Stimulated activated CD8-positive, alpha-beta memory T cell treated with anti-CD3 and anti-CD28 coated beads, Interleukin-2, amount 100 ng/mL, for 1 hour (primary cell): ENCODE results near the gene RTN4.

ENCODE experiments used
- DNase-seq, 2 donors: peaks; one replicate each; pipeline ENCODE4 v3.0.0-alpha.2; 2020; ENCODE audit warnings: low read depth in 2 of 2

RTN4 gene

DNA sequence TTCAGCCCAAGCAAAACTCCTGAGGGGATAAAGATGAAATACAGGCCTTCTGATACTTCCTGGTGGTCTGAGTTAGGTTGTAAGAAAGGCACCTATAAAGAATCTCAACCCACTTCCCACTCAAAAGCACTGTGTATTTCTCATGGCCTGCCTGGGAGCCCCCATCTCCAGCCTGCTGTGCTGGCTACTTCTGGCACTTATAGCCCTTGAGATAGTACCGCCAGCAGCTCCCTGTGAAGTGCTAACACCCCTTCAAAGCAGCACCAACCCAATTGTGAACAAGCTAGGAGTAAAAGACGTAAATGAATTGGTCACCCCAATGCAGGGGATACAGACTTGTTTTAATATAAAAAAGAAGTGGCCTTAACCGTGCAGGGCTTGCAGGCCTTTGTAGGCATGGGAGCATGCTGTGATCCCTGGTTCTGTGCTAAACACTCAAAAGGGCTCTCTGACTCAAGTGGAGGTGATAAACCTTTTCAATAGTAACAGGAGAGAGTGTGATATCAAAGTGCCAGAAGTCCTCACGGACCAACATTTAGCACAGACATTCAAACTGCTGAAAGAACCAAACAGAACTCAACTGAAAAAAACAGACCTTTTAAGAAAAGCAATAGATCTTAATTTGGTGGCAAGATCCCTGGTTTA, 80.8 kb downstream of the RTN4 start:
- DNase-seq, result no peak

DNA sequence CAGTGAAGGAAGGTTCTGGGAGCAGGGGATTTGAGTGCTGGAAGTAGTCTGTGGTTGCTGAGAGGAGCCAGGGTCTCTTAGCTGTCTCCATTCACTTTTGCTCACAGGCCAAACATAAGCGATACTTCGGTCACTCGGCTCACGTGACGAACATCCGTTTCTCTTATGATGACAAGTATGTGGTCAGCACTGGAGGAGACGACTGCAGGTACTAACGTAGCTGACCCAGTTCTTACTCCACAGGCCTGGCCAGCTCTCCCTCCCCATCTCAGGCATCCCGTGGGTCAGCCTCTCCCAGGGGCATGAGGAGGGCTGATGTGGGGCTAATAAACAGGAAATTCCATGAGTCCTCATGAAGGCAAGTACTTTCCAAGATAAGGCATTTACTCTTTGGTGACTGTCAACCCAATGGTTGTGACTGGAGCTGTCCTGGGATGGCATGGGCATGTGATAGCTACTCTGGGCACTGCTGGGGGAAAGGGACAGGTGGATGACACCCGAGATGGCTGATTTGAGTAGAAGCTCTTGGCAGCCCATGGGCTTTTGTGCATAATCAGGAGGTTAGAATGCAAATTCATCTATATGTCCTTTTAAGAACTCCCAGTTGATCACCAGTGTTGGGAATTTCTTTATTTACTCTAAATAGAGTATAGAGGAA, 81.6 kb downstream of the RTN4 start:
- DNase-seq, result no peak

DNA sequence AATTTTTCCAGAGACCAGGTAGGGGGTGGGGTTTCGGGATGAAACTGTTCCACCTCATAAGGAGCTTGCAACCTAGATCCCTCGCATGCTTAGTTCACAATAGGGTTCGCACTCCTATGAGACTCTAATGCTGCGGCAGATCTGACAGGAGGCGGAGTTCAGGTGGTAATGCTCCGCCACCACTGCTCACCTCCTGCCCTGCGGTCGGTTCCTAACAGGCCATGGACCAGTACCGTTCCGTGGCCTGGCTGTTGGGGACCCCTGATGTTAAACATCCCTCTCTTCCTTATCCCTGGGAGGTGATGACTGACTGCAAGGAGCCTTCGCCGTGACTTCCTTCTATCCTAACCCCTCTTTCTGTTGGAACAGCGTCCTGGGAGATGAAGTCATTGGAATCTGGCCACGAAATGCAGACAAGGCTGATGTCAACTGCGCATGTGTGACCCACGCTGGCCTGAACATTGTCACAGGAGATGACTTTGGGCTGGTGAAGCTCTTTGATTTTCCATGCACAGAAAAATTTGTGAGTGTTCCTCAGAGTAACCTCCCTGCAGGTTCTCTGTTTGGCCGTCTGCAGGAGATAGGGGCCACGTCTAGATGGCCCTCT, 82.4 kb downstream of the RTN4 start:
- DNase-seq, result no peak

DNA sequence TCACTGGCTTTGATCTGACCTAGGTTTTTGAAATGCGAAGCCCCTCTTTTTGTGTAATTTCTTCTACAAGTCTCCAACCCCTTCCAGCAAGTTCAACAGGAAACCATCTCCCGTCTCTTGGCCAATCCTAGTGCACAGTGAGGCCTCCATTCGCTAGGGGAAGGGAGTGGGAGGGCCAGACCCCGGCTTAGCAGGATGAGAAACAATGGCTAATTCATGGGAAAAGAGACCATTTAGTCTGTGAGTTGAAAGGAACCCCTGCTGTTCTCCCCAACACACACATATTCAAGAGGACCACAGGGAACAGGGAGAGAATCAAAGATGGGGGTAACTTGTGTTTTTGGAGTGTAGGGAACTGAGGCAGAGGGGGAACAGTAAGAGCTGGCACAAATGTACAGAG, 83.0 kb downstream of the RTN4 start:
- DNase-seq, result no peak

DNA sequence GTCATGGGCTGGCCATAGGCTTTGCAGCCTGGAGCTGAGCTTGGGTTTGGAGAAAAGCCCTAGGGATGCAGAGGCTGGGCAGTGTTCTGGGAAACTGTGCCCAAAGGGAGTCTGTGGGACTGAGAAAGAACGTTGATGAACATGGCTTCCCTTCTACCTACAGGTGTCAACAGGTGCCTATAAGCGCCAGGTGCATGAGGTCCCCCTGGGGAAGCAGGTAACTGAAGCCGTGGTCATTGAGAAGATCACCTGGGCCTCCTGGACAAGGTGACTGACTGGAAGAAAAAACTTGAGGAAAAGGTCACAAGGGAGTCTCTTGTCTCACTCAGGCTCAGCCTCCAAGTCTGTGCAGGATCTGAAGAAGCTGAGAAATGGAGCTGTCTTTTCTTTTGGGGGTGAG, 83.4 kb downstream of the RTN4 start:
- DNase-seq, result no peak

DNA sequence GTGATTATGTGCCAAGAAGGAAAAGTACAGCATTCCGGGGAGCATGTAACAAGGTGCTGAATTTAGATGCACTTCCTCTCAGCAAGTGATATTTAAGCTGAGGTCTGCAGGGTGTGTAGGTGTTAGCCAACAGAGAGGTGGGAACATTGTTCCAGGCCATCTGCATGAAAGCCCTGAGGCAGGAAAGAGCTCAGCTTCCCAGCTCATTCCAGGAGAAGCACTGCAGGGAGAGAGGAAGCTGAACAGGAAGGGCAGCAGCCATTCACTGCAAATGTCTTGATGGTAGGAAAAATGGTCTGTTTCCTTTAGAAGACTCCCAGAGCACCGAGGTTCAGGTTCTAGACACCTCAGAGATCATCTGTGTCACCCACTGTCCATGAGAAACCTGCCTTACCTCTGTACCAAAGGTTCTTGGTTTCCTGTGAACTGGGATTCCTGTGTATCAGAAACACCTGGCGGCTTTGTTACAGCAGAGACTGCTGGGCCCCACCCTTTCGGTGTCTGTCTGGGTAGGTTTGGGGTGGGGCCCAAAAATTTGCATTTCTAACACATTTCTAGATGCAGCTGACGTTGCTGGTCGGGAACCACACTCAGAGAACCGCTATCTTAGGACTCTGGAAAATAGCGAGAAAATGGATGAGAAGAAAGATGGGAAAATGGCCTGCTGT, 84.0 kb downstream of the RTN4 start:
- DNase-seq, result no peak

DNA sequence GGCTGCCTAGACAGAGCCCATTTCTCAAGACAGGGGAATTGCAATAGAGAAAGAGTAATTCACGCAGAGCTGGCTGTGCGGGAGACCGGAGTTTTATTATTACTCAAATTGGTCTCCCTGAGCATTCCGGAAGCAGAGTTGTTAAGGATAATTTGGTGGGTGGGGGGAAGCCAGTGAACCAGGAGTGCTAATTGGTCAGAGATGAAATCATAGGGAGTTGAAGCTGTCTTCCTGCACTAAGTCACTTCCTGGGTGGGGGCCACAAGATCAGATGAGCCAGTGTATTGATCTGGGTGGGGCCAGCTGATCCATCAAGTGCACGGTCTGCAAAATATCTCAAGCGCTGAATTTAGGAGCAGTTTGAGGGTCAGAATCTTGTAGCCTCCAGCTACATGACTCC, 84.8 kb downstream of the RTN4 start:
- no peak for DNase-seq

DNA sequence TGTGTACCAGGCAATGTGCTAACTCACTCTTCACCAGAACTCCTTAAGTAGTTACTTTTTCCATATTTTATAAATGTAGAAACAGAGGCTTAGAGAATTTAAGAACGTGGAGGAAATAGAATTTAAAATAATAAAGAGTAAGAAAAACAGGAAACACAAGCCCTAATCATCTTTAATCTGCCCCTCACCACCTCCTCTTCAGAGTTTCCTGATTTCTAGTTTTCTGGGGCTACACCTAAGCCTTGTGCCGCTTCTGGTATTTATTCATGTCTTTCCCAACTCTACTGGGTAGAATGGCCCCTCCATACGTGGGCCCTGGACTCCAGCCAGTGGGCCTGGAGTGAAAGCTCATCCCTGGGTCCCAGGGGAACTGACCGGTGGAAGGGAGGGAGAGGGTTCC, 85.4 kb downstream of the RTN4 start:
- no peak for DNase-seq

DNA sequence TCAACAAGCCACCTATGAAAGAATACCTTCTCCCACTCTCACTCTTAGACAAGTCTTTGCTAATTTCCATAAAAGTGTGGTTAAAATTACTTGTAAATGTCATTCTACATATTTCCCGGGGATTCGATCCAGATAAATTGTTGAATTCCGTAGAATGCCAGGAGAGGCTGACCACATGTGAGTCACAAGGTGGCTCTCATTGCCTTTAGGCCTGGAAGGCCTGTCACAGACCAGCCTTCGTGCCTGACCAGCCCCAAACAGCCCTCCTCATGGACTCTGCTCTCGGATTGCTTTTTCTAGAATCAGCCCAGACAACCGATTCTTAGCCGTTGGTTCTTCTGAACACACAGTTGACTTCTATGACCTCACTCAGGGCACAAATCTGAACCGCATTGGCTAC, 86.0 kb downstream of the RTN4 start:
- DNase-seq, result no peak

DNA sequence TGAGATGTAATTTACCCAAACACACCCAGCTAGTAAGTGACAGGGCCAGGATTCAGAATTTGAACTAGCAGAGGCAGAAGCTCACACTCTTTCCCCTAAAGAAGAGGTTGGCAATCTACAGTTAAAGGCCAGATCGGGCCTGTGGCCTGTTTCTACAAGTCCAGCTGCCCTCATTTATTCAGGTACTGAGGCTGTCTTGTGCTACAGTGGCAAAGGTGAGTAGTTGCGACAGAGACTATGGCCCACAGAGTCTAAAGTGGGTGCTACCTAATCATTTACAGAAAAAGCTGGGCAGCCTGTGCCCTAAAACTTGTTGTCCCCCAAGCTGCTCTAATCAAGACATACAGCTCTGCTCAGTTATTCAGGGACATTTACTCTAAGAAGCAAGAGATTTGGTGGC, 86.8 kb downstream of the RTN4 start:
- no peak for DNase-seq

DNA sequence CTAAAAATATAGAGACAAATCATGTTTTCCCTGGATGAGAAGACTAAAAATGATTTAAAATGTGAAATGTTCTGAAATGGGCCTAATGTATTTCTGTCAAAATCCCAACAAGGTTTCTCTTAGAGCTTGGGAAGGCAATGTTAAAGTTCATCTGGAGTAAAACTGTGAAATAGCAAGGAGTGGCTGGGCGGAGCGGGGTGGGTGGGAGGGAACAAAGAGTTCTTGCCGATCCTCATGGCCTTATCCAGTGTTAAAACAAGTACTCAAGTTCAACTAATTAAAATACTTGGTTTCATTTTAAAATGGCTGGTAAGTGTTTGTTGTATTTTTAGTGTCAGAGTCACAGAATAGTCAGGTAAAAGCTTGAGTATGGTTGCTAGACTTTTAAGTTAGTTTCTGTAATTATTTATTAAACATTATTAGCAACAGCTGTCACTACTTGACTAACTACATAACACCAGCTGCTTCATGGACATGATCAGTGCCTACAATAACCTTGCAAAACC, 87.3 kb downstream of the RTN4 start:
- DNase-seq, result no peak

DNA sequence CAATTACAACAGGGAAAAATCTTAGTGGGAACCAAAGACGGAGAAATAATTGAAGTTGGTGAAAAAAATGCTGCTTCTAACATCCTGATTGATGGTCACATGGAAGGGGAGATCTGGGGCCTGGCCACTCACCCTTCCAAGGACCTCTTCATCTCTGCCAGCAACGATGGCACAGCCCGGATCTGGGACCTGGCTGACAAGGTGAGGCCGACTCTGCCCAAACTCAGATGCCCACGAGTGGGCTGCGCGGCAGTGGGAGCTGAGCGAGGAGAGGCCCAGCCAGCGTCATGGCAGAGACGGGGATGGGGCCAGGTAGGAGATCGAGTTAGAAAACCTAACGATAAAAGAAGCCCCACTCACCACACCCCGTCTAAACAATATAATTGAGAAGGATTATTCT, 87.7 kb downstream of the RTN4 start:
- no peak for DNase-seq

DNA sequence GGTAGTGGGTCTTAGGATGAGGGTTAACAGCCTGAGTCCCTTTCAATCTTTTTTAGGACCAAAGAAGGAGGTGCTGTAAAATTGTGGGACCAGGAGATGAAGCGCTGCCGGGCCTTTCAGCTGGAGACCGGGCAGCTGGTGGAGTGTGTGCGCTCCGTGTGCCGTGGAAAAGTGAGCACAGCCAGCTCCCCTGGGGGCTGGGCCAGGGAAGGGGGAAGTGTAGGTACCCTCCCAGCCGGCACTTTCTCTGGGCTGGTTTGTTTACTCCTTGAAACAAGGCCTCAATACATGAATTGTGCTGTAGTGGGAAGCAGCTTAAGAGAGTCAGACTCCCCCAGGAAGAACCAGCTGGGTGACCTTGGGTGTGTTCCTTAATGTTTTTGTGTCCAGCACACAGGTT, 90.1 kb downstream of the RTN4 start:
- DNase-seq, result no peak

DNA sequence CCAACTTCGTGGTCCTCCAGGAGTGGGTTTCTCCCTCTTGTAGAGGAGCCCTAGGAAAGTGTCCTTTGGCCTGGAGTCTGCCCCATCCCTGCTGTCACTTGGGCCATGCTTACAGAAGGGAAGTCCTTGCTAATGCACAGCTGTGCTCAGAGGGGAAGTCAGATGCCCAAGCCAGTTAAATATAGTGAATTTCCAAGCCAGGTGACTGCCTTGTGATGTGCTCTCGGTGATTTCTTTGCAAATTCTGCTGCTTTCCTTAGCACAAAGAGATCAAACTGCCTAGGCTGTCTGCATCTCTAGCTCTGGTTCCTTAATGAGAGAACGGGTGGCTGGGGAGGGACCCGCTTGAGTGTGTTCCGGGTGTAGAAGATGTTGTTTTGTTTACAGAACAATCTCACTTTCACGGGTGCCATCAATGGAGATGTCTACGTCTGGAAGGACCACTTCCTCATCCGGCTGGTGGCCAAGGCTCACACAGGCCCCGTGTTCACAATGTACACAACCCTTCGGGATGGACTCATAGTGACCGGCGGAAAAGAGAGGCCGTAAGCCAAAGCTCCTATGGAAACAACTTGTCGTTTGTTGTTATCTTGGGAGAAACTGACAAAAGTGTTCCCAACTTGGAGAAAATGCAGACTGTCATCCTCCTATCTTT, 91.4 kb downstream of the RTN4 start:
- DNase-seq, result no peak

DNA sequence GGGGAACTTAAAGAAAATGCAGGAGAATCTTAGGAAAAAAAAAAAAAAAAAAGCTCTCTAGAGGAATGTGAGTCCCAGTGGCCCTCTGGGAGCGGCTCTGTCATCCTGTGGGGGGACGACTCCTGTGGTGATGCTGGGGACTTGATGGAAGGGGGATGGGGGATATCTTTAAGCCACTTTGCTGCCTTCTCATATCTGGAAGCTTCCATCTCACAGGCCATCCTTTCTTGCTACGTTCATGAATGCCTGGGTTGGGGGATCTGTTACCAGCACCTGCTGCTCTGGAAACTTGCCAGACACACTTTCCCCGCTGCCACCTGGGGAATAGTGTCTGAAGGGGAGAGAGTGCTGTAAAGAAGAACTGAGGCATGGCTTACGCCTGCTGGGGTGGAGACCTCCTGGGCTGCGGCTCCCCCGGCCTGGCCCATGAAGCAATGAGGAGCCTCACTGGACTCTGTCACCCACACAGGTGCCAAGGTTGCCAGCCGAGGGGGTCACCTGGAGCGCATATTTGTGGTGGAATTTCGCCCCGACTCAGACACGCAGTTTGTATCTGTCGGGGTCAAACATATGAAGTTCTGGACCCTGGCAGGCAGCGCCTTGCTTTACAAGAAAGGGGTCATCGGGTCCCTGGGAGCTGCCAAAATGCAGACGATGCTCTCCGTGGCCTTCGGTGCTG, 92.8 kb downstream of the RTN4 start:
- no peak for DNase-seq

DNA sequence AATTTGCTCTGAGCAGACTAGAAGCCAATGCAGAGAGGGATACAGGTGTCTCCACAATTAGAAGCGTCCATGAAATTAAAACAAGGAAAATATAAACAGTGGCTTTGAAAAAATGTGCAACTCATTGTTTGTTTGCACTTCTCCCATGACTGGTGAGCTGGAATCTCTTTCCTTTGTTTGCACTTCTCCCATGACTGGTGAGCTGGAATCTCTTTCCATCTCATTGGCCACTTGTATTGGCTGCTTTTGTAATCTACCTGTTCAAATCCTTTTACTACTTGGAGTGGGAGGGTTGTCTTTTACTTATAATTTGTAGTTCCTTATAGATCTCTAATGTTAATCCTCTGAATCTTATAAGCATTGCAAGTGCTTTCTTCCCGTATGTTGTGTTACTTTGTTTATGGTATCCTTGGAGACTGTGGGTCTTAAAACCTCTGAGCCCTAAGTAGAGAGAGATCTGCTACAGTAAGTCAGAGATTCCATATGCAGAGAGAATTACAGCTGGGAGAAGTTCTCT, 94.1 kb downstream of the RTN4 start:
- DNase-seq, result no peak

DNA sequence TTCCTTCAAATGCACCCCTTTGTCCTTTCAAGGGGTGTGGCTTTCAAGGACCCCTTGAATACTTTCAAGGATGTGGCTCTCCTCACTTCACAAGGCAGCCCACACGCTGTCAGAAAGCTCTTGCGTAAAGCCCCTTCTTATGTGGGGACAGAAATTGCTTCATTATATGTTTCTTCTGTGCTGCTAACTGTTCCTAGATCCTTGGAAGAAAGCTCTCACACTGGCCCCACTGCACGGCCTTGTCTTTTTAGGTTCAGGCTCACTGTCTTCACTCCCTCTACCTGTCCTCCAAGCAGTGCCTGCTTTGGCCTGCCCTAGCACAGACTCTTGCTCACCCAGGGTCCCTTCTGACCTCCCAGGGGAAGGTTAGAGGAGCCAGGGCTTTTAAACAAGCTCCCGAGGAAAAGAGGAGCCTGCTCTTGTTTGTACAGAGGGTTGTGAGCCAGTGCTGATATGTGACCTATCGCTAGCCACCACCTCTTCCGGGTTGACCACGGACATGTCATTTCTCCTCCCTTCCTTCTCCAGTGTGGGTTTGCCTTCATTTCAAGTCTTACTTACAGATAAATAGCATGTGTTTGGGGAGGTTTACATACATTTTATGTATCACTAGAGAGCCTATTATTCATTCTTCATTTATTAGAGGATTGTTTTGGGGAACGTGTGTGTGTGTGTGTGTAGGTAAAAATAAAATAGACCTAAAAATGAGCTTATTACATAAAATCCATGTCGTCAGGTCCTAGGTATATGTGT, 94.7 kb downstream of the RTN4 start:
- DNase-seq, result no peak

DNA sequence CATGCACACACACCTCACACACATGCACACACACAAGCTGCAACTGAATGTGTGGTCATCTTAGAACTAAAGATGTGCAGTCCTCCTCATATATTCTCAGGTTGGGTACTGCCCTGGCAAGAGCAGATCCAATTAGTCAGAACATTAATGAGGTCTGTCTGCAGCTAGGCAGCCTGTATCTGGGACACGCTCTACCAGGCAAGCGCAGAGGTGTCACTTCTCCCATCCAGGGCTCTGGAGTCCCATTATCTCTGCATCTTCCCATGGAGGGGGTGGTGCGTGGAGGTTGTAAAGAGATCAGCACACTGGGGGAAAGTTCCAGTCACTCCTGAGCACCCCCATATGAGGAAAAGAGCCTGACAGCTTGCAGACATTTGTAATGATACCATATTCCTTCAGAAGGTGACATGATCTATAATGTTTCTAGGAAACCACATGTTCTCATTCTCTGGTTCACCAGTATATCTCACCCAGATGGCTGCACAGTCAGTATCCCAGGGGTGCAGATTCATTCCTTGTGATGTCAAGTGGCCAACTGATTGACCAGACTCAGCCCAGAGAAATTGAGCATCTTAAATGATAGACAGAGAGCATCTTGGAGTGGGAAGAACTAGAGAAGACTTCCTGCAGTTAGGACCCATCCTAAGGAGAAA, 95.4 kb downstream of the RTN4 start:
- DNase-seq, result no peak

DNA sequence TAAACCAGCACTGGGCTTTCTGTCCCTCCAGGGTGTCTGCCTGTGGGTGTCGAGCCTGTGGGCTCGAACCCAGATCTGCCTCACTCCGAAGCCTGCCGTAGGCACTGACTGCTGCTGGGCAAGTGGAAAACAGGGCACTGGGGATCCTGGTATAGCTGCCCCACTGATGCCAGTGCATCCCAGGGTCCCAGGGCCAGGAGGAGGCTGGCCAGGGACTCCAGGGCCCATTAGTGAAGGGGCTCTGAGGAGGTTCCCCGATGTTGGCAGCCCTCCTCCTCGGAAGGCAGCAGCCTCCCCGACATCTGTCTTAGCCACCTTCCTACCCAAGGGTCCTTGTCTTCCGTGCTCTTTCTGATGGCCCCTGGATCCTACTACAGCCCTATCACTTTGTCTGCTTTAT, 96.1 kb downstream of the RTN4 start:
- DNase-seq, result no peak

DNA sequence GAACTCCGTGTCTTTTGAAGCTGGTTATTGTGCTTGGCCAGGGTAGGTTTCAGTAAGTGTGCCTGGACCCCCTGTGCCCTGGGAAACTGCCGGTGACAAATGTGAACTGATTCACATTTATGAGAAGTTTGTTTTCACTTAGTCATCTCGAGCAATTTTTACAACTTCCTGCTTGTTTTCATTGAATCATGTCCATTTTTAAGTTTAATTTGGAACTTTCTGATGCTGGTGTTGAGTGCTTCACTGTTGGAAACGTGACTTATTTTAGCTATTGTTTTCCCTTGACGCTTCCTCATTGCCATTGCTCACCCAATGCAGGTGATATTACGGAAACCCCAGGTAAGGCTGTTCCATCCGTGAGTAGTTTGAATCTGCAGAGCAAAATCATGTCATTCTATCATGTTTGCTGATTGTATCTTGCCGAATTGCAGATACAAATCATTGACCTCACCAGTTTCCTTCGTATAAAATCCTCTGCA, 97.2 kb downstream of the RTN4 start:
- no peak for DNase-seq
